ENCODE data around the gene OXER1.

GRCh38 chr2:42713920-42714319 lies 50.0 kb downstream of the OXER1 start:
- TF ChIP-seq POLR2A (IDR thresholded peaks at IDR 0.05; ENCODE audit: low read length) = no peak
- no peak for TF ChIP-seq GATA1 (IDR thresholded peaks at IDR 0.05; ENCODE audit: low read depth, low read length)
